HepG2 (cell line): ENCODE data around the gene L2HGDH. TPM values are rescaled to one million over a fixed set of nuclear protein-coding genes. Genes with fewer than 3 reads are reported as not detected.

Experiments
- BRCA1 ChIP-seq: sonication (generic); formaldehyde crosslinking; IDR thresholded peaks from 2 replicates; pipeline ENCODE4 v1.4.0; 2020; ENCODE audit warnings: missing genetic modification reagents
- DR1 ChIP-seq: sonication (generic); formaldehyde crosslinking; IDR thresholded peaks from 2 replicates; pipeline ENCODE4 v1.8.0; 2021; ENCODE audit warnings: mild to moderate bottlenecking, missing genetic modification reagents, inconsistent platforms
- GATA4 ChIP-seq: sonication (generic); IDR thresholded peaks from 2 replicates; pipeline ENCODE4 v1.6.1; 2016; ENCODE audit warnings: antibody characterized with exemption, low read depth, borderline replicate concordance
- HMG20A ChIP-seq: IDR thresholded peaks from 2 replicates; pipeline ENCODE4 v1.6.1; 2016; ENCODE audit warnings: borderline replicate concordance
- JUN ChIP-seq: sonication (generic); formaldehyde crosslinking; IDR thresholded peaks from 2 replicates; pipeline ENCODE4 v1.4.0; 2020; ENCODE audit warnings: mild to moderate bottlenecking, missing genetic modification reagents
- KDM5B ChIP-seq: sonication (generic); formaldehyde crosslinking; IDR thresholded peaks from 2 replicates; pipeline ENCODE4 v1.4.0; 2020; ENCODE audit warnings: missing genetic modification reagents, mild to moderate bottlenecking, borderline replicate concordance
- MAFF ChIP-seq: IDR thresholded peaks from 2 replicates; pipeline ENCODE4 v1.6.1; 2011; ENCODE audit warnings: low read depth, low read length, improper control_type of control experiment
- MLLT10 ChIP-seq: sonication (generic); formaldehyde crosslinking; IDR thresholded peaks from 2 replicates; pipeline ENCODE4 v1.4.0; 2020; ENCODE audit warnings: missing genetic modification reagents
- SRSF4 ChIP-seq: fragments of 200-400 bp; formaldehyde crosslinking; IDR thresholded peaks from one replicate; pipeline ENCODE4 v1.6.1; 2018; ENCODE audit warnings: mild to moderate bottlenecking, low read depth, low read length, moderate library complexity; ENCODE audit not compliant: poor library complexity, severe bottlenecking
- TAF15 ChIP-seq: fragments of 200-400 bp; formaldehyde crosslinking; IDR thresholded peaks from one replicate; pipeline ENCODE4 v1.6.1; 2018; ENCODE audit warnings: mild to moderate bottlenecking, low read depth, low read length; ENCODE audit not compliant: poor library complexity, severe bottlenecking
- TEAD2 ChIP-seq: sonication (generic); formaldehyde crosslinking; IDR thresholded peaks from 2 replicates; pipeline ENCODE4 v1.9.0; 2021; ENCODE audit warnings: missing genetic modification reagents
- U2AF2 ChIP-seq: fragments of 200-400 bp; formaldehyde crosslinking; IDR thresholded peaks from 2 replicates; pipeline ENCODE4 v1.6.1; 2017; ENCODE audit warnings: low read depth, mild to moderate bottlenecking, low read length
- YEATS2 ChIP-seq: sonication (generic); formaldehyde crosslinking; IDR thresholded peaks from 2 replicates; pipeline ENCODE4 v1.4.0; 2020; ENCODE audit warnings: missing genetic modification reagents, borderline replicate concordance
- ZC3H4 ChIP-seq: sonication (generic); formaldehyde crosslinking; IDR thresholded peaks from 2 replicates; pipeline ENCODE4 v1.4.0; 2020; ENCODE audit warnings: missing genetic modification reagents, borderline replicate concordance
- ZNF501 ChIP-seq: sonication (generic); formaldehyde crosslinking; IDR thresholded peaks from 2 replicates; pipeline ENCODE4 v1.5.1; 2020; ENCODE audit warnings: mild to moderate bottlenecking, moderate library complexity, missing genetic modification reagents
- ZNF709 ChIP-seq: sonication (generic); formaldehyde crosslinking; IDR thresholded peaks from 2 replicates; pipeline ENCODE4 v1.5.0; 2020; ENCODE audit warnings: mild to moderate bottlenecking, missing genetic modification reagents
- ZNF768 ChIP-seq: sonication (generic); formaldehyde crosslinking; IDR thresholded peaks from 2 replicates; pipeline ENCODE4 v1.4.0; 2020; ENCODE audit warnings: missing genetic modification reagents
- ZNF839 ChIP-seq: sonication (generic); formaldehyde crosslinking; IDR thresholded peaks from 2 replicates; pipeline ENCODE4 v1.4.0; 2020; ENCODE audit warnings: missing genetic modification reagents, mild to moderate bottlenecking, borderline replicate concordance
- ZZZ3 ChIP-seq: sonication (generic); formaldehyde crosslinking; IDR thresholded peaks from 2 replicates; pipeline ENCODE4 v1.4.0; 2020; ENCODE audit warnings: missing genetic modification reagents, mild to moderate bottlenecking, borderline replicate concordance
- polyA plus RNA-seq, 8 experiments: library from polyadenylated mRNA; depleted of rRNA in 3 of 8; stranded (reverse) in 7 of 8; unstranded in 1 of 8; fragments of >200 nt; fragmentation: Illumina TruSeq in 4 of 8; extraction: Trizol in 4 of 8; gene quantifications; 2 replicates each; pipeline versions ENCODE4 v1.2.1 to v1.2.3, GENCODE V29; 2011 to 2016; ENCODE audit warnings: low read depth in 4 of 8, missing spikeins in 1 of 8, mixed read lengths in 1 of 8; ENCODE audit not compliant: insufficient read depth in 1 of 8
- total RNA-seq, 5 experiments: library from RNA; depleted of rRNA; stranded (reverse); fragments of >200 nt; fragmentation: Illumina TruSeq; extraction: Trizol; gene quantifications; 2 replicates each; pipeline ENCODE4 v1.2.3, GENCODE V29; 2016; ENCODE audit warnings: low read depth in 1 of 5
- TF ChIP-seq, protein P1 (sequence below): IDR thresholded peaks from 2 replicates; pipeline ENCODE4 v1.6.1; 2016; ENCODE audit warnings: missing biosample characterization, missing genetic modification reagents, low read depth
- TF ChIP-seq, protein P2 (sequence below): sonication (generic); formaldehyde crosslinking; IDR thresholded peaks from 2 replicates; pipeline ENCODE4 v1.8.0; 2022; ENCODE audit warnings: mild to moderate bottlenecking, missing genetic modification reagents, borderline replicate concordance
- TF ChIP-seq, protein P3 (sequence below): sonication (generic); formaldehyde crosslinking; IDR thresholded peaks from 2 replicates; pipeline ENCODE4 v1.9.0; 2021; ENCODE audit warnings: missing genetic modification reagents, mild to moderate bottlenecking, borderline replicate concordance
- TF ChIP-seq, protein P4 (sequence below): sonication (generic); formaldehyde crosslinking; IDR thresholded peaks from 2 replicates; pipeline ENCODE4 v1.5.1; 2020; ENCODE audit warnings: mild to moderate bottlenecking, moderate library complexity, missing genetic modification reagents
- TF ChIP-seq, protein P5 (sequence below): sonication (generic); formaldehyde crosslinking; IDR thresholded peaks from 2 replicates; pipeline ENCODE4 v1.8.1; 2023; ENCODE audit warnings: mild to moderate bottlenecking, missing genetic modification reagents, borderline replicate concordance

The L2HGDH gene
- total and polyA plus RNA-seq, 2 of the 13 experiments (the other 11 are each of a cell fraction or from before 2014, with no cell fraction given), result 3.3 to 5.0 TPM

DNA sequence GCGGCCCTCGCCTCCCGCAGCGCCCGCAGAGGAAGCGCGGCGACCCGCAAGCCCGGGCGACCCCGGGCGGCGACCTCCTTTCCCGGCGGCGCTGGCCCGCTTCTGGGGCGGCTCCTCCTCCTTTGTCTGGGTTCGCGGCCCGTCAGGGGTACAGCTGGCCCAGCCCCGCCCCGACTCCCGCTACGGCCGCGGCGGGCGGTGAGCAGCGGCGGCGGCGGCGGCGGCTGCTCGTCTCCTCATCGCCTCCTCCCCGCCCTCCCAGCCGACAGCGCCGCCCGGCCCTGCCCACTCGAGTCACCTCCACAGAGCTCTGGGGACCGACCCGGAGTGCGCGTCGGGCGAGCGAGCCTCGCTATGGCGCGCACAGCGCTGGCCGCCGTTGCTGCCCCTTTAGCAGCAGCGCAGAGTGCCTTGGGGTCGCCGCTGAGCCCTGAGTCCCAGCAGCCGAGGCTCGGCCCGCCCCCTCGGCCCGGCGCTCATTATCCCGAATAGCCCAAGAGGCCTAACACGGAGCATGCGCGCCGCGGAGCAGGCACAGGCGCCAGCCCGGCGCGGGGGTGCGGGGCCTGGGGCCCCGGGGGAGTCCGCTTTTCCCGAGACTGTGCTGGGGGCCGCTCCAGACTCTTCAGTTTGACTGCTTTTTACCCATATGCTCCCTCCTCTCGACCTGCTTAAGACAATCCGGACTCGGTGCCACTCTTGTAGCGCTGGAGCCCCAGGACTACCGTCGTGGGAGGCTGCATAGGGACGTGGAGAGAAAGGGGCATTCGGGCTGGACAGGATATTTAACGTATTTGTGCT lies 80.4 kb downstream of the L2HGDH start, which contains the start of gene SOS2 (continued):
- TF ChIP-seq, protein P1, sequence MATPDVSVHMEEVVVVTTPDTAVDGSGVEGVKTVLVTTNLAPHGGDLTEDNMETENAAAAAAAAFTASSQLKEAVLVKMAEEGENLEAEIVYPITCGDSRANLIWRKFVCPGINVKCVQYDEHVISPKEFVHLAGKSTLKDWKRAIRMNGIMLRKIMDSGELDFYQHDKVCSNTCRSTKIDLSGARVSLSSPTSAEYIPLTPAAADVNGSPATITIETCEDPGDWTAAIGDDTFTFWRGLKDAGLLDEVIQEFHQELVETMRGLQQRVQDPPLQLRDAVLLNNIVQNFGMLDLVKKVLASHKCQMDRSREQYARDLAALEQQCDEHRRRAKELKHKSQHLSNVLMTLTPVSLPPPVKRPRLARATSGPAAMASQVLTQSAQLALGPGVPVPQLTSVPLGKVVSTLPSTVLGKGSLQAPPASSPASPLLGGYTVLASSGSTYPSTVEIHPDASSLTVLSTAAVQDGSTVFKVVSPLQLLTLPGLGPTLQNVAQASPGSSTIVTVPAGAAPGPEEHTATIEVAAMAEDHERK, result no peak
- TF ChIP-seq, protein P2, sequence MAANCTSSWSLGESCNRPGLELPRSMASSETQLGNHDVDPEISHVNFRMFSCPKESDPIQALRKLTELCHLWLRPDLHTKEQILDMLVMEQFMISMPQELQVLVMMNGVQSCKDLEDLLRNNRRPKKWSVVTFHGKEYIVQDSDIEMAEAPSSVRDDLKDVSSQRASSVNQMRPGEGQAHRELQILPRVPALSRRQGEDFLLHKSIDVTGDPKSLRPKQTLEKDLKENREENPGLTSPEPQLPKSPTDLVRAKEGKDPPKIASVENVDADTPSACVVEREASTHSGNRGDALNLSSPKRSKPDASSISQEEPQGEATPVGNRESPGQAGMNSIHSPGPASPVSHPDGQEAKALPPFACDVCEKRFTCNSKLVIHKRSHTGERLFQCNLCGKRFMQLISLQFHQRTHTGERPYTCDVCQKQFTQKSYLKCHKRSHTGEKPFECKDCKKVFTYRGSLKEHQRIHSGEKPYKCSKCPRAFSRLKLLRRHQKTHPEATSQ (CRISPR knock-in tag), result no peak
- TF ChIP-seq ZC3H4 (CRISPR knock-in tag) (no peak), SRSF4 (no peak), HMG20A (CRISPR knock-in tag) (0 out of 2 replicates have a peak, but pooled peaks have one; percentile 14), ZZZ3 (CRISPR knock-in tag) (no peak; the same call in 1 of the 2 replicates), MLLT10 (CRISPR knock-in tag) (no peak), GATA4 (peak; percentile 35; the same call in 1 of the 2 replicates), ZNF768 (CRISPR knock-in tag) (peak; percentile 75; the same call in 1 of the 2 replicates), TAF15 (no peak), ZNF709 (peak; percentile 38), JUN (CRISPR knock-in tag) (no peak), BRCA1 (CRISPR knock-in tag) (no peak), ZNF839 (no peak; the same call in 1 of the 2 replicates), YEATS2 (CRISPR knock-in tag) (no peak; the same call in 1 of the 2 replicates), KDM5B (CRISPR knock-in tag) (peak; percentile 85; the same call in 1 of the 2 replicates), DR1 (CRISPR knock-in tag) (no peak; the same call in 1 of the 2 replicates), MAFF (no peak), U2AF2 (no peak), TEAD2 (no peak), ZNF501 (no peak)
- TF ChIP-seq, protein P3, sequence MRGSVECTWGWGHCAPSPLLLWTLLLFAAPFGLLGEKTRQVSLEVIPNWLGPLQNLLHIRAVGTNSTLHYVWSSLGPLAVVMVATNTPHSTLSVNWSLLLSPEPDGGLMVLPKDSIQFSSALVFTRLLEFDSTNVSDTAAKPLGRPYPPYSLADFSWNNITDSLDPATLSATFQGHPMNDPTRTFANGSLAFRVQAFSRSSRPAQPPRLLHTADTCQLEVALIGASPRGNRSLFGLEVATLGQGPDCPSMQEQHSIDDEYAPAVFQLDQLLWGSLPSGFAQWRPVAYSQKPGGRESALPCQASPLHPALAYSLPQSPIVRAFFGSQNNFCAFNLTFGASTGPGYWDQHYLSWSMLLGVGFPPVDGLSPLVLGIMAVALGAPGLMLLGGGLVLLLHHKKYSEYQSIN, result no peak
- TF ChIP-seq, protein P4, sequence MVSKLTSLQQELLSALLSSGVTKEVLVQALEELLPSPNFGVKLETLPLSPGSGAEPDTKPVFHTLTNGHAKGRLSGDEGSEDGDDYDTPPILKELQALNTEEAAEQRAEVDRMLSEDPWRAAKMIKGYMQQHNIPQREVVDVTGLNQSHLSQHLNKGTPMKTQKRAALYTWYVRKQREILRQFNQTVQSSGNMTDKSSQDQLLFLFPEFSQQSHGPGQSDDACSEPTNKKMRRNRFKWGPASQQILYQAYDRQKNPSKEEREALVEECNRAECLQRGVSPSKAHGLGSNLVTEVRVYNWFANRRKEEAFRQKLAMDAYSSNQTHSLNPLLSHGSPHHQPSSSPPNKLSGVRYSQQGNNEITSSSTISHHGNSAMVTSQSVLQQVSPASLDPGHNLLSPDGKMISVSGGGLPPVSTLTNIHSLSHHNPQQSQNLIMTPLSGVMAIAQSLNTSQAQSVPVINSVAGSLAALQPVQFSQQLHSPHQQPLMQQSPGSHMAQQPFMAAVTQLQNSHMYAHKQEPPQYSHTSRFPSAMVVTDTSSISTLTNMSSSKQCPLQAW (CRISPR knock-in tag), result no peak
- TF ChIP-seq, protein P5, sequence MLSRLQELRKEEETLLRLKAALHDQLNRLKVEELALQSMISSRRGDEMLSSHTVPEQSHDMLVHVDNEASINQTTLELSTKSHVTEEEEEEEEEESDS (CRISPR knock-in tag), result no peak
